Umbilical cord (tissue), 2 donors: Measurements from ENCODE around the gene TNFRSF9. TPM values are rescaled to one million over a fixed set of nuclear protein-coding genes. Genes with fewer than 3 reads are reported as not detected.
A peak's percentile ranks its signal among the peaks of the same experiment; 100 is the strongest.
"Not testable (repeated sequence)": the region's sequence is repeated elsewhere in the genome, so short reads cannot be mapped to it uniquely, and the experiment has no call there.

Source experiments
- DNase-seq: peaks from one replicate; pipeline ENCODE4 v3.0.0-alpha.2; 2015; ENCODE audit warnings: low spot score
- total RNA-seq: library from RNA; depleted of rRNA; stranded (reverse); fragments of >200 nt; gene quantifications from one replicate; pipeline ENCODE4 v1.2.3, GENCODE V29; 2014; ENCODE audit warnings: low replicate concordance; ENCODE audit not compliant: insufficient read depth

The TNFRSF9 gene
- total RNA-seq, 1 donor from 2014 or later = 1.2 TPM

- no peak for DNase-seq
Observed at GRCh38 chr1:7919880-7920279, 20.8 kb downstream of the TNFRSF9 start.

GRCh38 chr1:7917971-7918370 lies 22.7 kb downstream of the TNFRSF9 start:
- DNase-seq = not testable (repeated sequence)

GRCh38 chr1:7916501-7916830 lies 24.2 kb downstream of the TNFRSF9 start:
- no peak for DNase-seq

GRCh38 chr1:7915826-7916500 lies 24.7 kb downstream of the TNFRSF9 start:
- no peak for DNase-seq

- no peak for DNase-seq
Observed at GRCh38 chr1:7912743-7913557, 27.7 kb downstream of the TNFRSF9 start.

- DNase-seq = no peak
Observed at GRCh38 chr1:7912145-7912544, 28.5 kb downstream of the TNFRSF9 start.

GRCh38 chr1:7905262-7905661 lies 35.4 kb downstream of the TNFRSF9 start:
- no peak for DNase-seq

- peak; percentile 78 for DNase-seq
Observed at GRCh38 chr1:7902478-7903085, 38.1 kb downstream of the TNFRSF9 start.

GRCh38 chr1:7899741-7900140 lies 40.9 kb downstream of the TNFRSF9 start:
- DNase-seq = no peak

- DNase-seq = no peak
Observed at GRCh38 chr1:7898962-7899361, 41.7 kb downstream of the TNFRSF9 start.

GRCh38 chr1:7896994-7897393 lies 43.6 kb downstream of the TNFRSF9 start:
- DNase-seq = no peak

GRCh38 chr1:7893529-7894180 lies 47.0 kb downstream of the TNFRSF9 start:
- no peak for DNase-seq

GRCh38 chr1:7891804-7892203 lies 48.8 kb downstream of the TNFRSF9 start:
- no peak for DNase-seq

GRCh38 chr1:7890853-7891252 lies 49.8 kb downstream of the TNFRSF9 start:
- no peak for DNase-seq

GRCh38 chr1:7888248-7889081 lies 52.2 kb downstream of the TNFRSF9 start:
- peak; percentile 58 for DNase-seq

GRCh38 chr1:7886405-7886745 lies 54.3 kb downstream of the TNFRSF9 start:
- no peak for DNase-seq

GRCh38 chr1:7885513-7886404 lies 54.9 kb downstream of the TNFRSF9 start:
- DNase-seq = no peak

GRCh38 chr1:7884757-7885156 lies 55.9 kb downstream of the TNFRSF9 start:
- DNase-seq = no peak

- DNase-seq = no peak
Observed at GRCh38 chr1:7879228-7879627, 61.4 kb downstream of the TNFRSF9 start.

GRCh38 chr1:7878027-7878426 lies 62.6 kb downstream of the TNFRSF9 start:
- no peak for DNase-seq
